Activated CD8-positive, alpha-beta memory T cell treated with anti-CD3 and anti-CD28 coated beads for 4 hours (primary cell): ENCODE data around the gene CARD9.
A peak's percentile ranks its signal among the peaks of the same experiment; 100 is the strongest.
"Not testable (repeated sequence)": the region's sequence is repeated elsewhere in the genome, so short reads cannot be mapped to it uniquely, and the experiment has no call there.

Experiments
- DNase-seq, 2 donors: peaks; one replicate each; pipeline ENCODE4 v3.0.0-alpha.2; 2020; ENCODE audit warnings: low read depth in 2 of 2

The CARD9 gene

GRCh38 chr9:136373300-136374182, at the start of gene CARD9:
TSS of gene CARD9 (minus strand) at chr9:136373669. CDS start at chr9:136372078, 1,591 bp downstream.
- DNase-seq, result no peak

- no peak for DNase-seq
These were observed 49.4 kb upstream of the CARD9 start for GRCh38 chr9:136422876-136423275.

DNA sequence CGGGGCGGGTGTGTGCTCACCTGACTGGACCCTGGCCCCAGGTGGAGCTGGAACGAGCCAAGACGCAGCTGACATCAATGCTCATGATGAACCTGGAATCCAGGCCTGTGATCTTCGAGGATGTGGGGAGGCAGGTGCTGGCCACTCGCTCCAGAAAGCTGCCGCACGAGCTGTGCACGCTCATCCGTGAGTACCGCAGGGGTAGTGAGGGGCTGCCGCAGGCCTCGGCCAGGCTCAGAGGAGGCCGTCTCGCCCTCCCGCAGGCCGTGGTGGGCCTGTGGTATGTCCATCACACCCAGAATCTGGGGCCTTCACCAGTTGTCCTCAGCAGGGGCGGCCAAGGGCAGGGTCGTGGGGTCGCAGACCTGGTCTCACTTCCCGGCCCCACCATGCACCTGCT, 48.3 kb upstream of the CARD9 start:
- DNase-seq, result no peak

DNA sequence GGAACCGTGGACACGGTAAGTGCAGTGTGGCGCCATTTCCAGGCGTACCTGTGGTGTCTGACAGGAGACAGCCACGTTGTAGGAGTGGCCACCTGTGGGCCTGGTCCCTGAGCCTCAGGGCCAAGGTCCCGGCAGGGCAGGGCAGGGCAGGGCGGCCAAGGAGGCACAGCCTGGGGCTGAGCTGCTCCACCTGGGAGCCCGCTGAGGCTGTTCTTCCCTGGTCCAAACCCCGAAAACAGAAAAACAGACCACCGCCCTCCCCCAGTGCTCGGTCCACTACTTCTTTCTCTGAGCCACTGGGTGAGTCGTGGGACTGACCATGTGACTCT, 45.6 kb upstream of the CARD9 start:
- DNase-seq, result no peak

- no peak for DNase-seq
These were observed 45.0 kb upstream of the CARD9 start for GRCh38 chr9:136418182-136419091.

DNA sequence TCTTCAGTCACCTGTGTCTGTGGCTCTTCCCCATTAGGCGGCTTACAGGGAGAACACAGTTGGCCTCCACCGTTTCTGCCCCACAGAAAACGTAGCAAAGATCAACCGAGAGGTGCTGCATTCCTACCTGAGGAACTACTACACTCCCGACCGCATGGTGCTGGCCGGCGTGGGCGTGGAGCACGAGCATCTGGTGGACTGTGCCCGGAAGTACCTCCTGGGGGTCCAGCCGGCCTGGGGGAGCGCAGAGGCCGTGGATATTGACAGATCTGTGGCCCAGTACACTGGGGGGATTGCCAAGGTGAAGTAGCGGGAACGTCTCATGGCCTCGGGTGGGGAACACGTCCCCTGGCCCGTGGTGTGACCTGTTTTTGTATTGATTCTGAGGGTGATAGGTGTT, 43.4 kb upstream of the CARD9 start:
- DNase-seq, result no peak

DNA sequence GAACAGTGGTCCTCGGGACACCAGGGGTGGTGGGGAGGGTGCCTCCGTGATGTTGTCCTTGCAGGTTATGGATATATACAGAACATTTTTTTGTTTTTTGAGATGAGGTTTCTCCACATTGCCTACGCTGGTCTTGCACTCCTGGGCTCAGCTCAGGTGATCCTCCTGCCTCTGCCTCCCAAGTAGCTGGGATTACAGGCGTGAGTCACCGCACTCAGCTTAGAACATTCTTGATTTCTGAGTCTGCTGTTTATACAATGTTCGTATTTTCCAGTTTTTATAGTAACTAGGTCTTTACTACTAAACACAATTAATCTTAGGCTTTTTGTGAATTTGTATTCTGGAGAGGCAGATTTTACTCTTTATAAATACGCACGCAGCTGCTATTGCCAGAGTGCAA, 43.0 kb upstream of the CARD9 start:
- no peak for DNase-seq

- no peak for DNase-seq
These were observed 39.5 kb upstream of the CARD9 start for GRCh38 chr9:136412962-136413361.

DNA sequence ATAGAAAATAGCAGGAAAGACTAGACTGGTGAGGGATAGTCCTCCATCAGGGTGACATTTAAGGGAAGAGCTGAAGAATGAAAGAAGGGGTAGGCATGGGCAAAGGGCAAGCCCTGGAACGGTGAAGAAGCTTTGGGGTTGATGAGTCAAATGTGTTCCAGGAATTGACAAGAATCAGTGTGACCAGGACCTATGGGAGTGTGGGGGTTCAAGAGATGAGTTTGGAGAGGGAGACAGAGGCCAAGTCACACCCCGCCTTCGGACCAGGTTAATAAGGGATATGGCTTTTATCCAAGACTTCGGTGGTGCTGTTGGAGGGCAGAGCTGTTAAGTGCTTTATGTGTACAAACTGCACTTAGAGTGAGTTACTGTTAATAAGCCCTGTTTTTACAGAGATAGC, 37.9 kb upstream of the CARD9 start:
- no peak for DNase-seq

DNA sequence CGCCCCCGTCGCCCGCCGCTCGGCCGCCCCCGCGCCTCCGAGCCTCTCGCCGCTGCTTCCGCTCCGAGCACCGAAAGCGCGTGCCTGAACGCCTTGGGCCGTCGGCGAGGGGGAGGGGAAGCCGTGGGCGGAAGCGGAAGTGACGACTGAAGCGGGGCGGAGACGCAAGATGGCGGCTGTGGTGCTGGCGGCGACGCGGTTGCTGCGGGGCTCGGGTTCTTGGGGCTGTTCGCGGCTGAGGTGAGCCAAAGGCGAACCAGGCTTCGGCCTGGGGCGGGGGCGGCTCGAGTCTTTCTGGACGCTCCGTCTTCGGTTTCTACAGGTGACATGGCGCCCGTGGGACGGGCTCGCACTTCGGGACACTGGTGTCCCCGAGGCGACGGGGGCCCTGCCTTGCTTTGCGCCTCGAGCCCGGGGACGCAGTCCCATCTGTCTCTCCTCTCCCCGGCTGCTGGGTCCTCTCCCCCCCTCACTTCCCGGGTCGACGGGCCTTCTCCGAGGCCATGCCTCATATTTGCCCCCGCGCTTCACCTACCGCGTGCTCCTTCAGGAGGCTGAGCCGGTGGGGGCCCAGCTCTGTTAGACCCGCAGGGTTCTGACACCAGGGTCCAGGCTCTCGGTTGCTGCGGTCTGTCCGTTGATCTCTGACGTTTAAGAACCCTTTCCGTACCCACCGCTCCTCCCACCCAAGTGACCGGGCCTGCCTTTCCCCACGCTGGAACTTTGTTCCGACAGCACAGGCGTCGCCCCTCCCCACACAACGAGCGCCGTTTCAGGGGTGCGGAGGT, 37.2 kb upstream of the CARD9 start, which contains the start of the genes ENTR1 and PMPCA:
Gene ENTR1, minus strand, starts transcription at position 115 of the 788 bp plus-strand sequence. CDS start 217 bp downstream, outside the sequence.
Gene PMPCA, plus strand, starts transcription at position 159 of the 788 bp plus-strand sequence. Its CDS starts 11 bp downstream, at position 170.
- peak; percentile 94 to 98 for DNase-seq

- DNase-seq, result no peak
These were observed 36.3 kb upstream of the CARD9 start for GRCh38 chr9:136409557-136410455.

DNA sequence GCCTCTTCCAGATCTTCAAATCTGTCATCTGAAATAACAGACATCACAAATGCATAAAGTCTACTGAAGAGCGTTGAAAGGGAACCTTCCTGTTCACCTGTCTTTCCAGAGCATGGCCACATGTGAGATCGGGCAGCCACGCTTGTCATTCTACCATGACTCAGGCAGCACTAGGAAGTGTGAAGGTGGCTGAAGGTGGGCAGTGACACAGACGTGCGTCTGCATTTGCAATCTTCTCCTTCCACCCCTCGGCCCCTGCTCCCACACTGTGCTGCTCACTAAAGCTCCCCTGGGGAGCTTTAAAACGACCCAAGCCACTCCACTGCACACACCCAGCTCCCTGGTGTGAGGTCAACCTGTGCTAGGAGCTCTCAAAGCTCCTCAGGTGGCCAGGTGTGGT, 34.4 kb upstream of the CARD9 start:
- no peak for DNase-seq

DNA sequence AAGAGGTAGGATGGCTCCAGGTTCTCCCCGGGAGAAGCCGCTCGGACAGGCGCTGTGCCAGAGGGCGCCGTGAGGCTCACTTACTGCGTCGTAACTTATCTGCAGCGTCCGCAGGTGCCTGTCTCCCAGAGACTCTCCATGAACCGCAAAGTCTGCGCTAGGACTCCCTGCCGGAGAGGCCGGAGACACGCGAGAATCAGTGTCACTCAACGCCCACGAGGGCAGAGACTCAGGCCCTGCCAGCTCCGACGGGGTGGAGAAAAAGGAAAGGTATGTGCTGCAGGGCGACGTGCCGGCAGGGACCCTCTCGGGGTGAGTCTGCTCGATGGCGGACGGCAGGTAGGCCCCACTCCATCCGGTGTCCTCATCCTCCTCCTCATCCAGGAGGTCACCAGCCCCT, 33.6 kb upstream of the CARD9 start:
- not testable (repeated sequence) for DNase-seq

- not testable (repeated sequence) for DNase-seq
These were observed 32.4 kb upstream of the CARD9 start for GRCh38 chr9:136405904-136406303.

- DNase-seq, result no peak
These were observed 32.0 kb upstream of the CARD9 start for GRCh38 chr9:136405481-136405880.

GRCh38 chr9:136404801-136405136, 31.3 kb upstream of the CARD9 start:
- DNase-seq, result no peak

GRCh38 chr9:136403915-136404800, 30.7 kb upstream of the CARD9 start:
- no peak for DNase-seq

- peak; percentile 57 to 71 for DNase-seq
These were observed 30.1 kb upstream of the CARD9 start for GRCh38 chr9:136403538-136403914.

DNA sequence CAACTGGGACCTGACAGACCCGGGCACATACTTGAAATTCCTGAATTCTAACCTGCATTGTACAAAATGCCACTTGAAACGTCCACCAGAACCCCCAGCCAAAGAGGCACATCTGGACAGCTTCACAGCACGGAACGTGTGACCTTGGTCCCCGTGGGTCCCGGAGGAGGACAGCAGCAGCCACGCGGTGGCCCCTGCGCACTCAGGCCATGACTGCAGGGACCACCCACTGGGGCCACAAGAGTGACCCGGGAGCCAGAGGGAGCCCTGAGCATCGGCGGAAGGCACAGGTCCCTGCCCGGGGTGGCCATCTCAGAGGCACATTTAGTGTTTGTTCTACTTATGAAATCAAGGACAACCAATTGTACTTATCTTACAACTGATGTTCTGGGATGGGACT, 28.6 kb upstream of the CARD9 start:
- DNase-seq, result no peak
